HK-2 (cell line): ENCODE data around the gene ARPC2.

Experiments used
- DNase-seq: peaks from one replicate; pipeline ENCODE4 v3.0.0-alpha.2; 2018; ENCODE audit not compliant: unreplicated experiment

The ARPC2 gene

GRCh38 chr2:218289639-218290315 lies 72.8 kb downstream of the ARPC2 start:
- no peak for DNase-seq

- no peak for DNase-seq
These were observed 73.6 kb downstream of the ARPC2 start for GRCh38 chr2:218290316-218291261.

- no peak for DNase-seq
These were observed 74.5 kb downstream of the ARPC2 start for GRCh38 chr2:218291318-218292047.

GRCh38 chr2:218292048-218293014 lies 75.3 kb downstream of the ARPC2 start, which contains the start of gene TMBIM1:
Gene TMBIM1, minus strand, starts transcription at chr2:218292503. Its CDS starts 10,362 bp downstream, at chr2:218282141.
- peak; percentile 81 for DNase-seq

- no peak for DNase-seq
These were observed 76.9 kb downstream of the ARPC2 start for GRCh38 chr2:218293715-218294429.

GRCh38 chr2:218294430-218295022 lies 77.5 kb downstream of the ARPC2 start:
- DNase-seq, result no peak

- DNase-seq, result no peak
These were observed 78.0 kb downstream of the ARPC2 start for GRCh38 chr2:218295029-218295428.

GRCh38 chr2:218296200-218296599 lies 79.2 kb downstream of the ARPC2 start:
- DNase-seq, result no peak

GRCh38 chr2:218296847-218297246 lies 79.9 kb downstream of the ARPC2 start:
- DNase-seq, result no peak

GRCh38 chr2:218298314-218298875 lies 81.4 kb downstream of the ARPC2 start:
- no peak for DNase-seq

- no peak for DNase-seq
These were observed 83.2 kb downstream of the ARPC2 start for GRCh38 chr2:218300141-218300540.

GRCh38 chr2:218301176-218301819 lies 84.3 kb downstream of the ARPC2 start:
- peak; percentile 83 for DNase-seq
